Embryonic facial prominence (tissue), 1 donor: ENCODE measurements around the gene ETNK1.
"Not testable (repeated sequence)": the region's sequence is repeated elsewhere in the genome, so short reads cannot be mapped to it uniquely, and the experiment has no call there.

Source experiments
- DNase-seq: peaks from one replicate; pipeline ENCODE4 v3.0.0-alpha.2; 2016; ENCODE audit errors: extremely low spot score

ETNK1 gene

GRCh38 chr12:22624870-22625761 is at the start of gene ETNK1:
TSS of gene ETNK1 (plus strand) at chr12:22625171. CDS start at chr12:22625431, 260 bp downstream.
- DNase-seq, result peak; percentile 79

- DNase-seq, result no peak
These were observed 48.9 kb upstream of the ETNK1 start for GRCh38 chr12:22576065-22576464.

GRCh38 chr12:22576473-22576872 is 48.5 kb upstream of the ETNK1 start:
- DNase-seq, result no peak

DNA sequence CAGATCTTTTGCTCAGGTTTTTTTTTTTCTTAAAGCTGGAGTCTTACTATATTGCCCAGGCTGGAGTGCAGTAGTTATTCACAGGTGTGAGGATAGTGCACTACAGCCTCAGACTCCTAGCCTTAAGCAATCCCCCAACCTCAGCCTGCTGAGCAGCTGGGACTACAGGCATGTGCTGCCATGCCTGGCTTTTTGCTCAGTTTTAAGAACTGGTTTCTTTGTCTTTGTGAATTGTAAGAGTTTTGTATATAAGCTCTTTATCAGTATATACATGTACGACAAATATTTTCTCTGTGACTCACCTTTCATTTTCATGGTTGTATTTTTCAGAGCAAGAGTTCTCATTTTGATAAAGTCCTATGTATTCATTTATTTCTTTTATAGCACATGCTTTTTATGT is 47.3 kb upstream of the ETNK1 start:
- no peak for DNase-seq

DNA sequence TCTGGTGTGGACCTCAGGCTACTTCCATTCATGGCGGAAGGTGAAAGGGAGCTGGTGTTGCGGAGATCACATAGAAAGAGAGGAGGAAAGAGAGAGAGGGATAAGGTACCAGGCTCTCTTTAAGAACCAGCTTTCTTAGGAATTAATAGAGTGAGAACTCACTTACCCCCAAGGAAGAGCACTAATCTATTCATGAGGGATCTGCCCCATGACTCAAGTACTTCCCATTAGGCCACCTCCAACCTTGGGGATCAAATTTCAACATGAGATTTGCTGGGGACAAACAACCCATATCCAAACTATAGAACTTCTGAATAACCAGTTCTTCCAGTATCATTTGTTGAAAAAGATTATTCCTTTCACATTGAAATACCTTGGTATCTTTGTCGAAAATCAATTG is 46.6 kb upstream of the ETNK1 start:
- DNase-seq, result no peak

DNA sequence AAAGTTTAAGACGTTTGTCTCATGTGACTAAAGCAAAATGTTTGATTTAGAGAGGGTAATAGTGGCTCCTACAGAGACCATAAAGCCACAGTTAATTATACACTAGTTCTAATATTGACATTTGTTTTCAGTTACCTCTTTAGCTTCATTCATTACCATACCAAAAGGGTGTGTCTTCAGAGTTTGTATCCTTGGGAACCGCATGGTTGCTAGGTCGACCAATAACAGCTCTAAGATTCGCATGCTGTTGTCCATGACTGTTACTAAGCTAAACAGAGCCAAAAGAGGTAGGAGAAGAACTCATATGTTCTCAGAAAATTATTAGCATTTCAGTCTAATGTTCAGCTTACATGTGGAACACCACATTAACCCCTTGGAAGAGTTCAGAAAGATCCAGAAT is 36.2 kb upstream of the ETNK1 start:
- DNase-seq, result peak; percentile 55

DNA sequence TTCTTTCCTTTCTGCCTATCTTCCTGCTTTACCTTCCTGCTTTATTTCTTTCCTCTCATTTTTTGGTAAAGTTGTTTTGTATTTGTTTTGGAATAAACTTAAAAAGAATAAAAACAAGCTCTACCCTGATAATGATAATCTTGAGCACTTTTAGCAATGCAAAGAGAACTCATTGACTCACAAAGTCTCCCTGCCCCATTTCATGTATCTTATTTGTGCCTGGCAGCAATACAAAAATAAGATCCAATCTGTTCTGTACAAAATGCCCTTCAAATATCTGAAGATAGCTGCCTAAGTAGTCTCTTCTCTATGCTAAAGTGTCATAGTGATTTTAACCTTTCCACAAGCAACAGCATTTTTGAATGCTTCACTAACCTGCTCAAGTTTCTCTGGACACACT is 31.1 kb upstream of the ETNK1 start:
- no peak for DNase-seq

- DNase-seq, result not testable (repeated sequence)
These were observed 27.4 kb upstream of the ETNK1 start for GRCh38 chr12:22597539-22597938.

DNA sequence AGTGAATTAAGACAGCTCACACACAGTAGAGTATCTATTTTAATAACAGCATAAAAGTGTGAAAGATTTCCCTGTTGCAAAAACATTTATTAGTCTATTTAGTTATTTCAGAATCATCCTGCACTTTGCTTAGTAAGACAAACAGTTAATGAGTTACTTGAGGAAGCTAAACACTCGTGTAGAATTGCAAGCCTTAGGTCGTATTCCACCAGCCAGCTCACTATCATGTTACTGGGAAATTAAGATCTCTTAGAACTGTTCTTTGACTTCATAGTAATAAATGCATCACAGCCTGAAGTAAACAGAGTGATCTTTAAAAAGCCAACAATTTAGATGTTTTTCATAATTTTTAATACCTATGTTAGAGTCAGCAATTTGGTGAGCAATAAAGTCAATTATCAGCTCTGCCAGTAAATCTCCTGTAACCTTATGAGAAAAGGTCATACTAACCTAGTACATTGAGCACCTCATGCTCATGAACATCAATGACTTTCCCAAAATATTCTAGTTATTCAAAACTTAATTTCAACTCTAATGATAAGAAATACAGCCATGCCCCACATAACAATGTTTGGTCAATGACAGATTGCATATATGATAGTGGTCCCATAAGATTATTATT is 26.7 kb upstream of the ETNK1 start:
- no peak for DNase-seq

- DNase-seq, result no peak
These were observed 26.2 kb upstream of the ETNK1 start for GRCh38 chr12:22598763-22599161.

GRCh38 chr12:22600181-22600580 is 24.8 kb upstream of the ETNK1 start:
- no peak for DNase-seq

GRCh38 chr12:22609501-22609900 is 15.5 kb upstream of the ETNK1 start:
- DNase-seq, result no peak

- DNase-seq, result no peak
These were observed 14.8 kb upstream of the ETNK1 start for GRCh38 chr12:22610131-22610530.

DNA sequence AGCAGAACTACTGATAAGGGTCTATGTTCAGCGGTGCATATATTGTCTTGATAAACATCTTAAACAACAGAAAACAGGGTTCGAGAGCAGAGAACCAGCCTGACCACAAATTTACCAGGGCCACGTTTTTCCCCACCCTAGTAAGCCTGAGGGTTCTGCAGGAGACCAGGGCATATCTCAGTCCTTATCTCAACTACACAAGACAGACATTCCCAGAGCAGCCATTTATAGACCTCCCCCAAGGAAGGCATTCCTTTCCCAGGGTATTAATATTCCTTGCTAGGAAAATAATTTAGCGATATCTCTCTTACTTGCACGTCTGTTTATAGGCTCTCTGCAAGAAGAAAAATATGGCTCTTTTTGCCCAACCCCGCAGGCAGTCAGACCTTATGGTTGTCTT is 12.1 kb upstream of the ETNK1 start:
- DNase-seq, result not testable (repeated sequence)

DNA sequence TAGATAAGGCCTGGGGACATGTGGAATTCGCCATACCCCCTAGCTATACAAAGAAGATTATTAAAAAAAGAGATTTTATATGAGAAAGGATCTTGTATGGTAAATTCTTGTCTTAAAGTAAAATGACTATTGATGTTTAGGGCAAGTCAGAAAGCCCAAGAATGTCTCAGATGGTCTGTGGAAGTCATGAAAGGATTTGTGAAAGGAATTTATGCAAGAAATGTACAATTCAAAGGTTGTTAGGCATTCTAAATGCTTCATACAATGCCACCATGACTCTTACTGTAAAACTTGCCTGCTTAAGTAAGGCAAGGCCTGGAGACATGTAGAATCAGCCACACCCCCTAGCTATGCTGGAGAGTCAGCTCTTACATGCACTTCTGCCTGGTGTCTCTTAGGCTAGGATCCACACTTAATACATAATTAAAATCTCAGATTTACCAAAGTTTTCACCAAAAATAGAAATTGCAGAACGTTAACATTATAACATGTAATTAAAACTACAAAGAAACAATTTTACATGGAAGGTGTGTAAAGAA is 8.9 kb upstream of the ETNK1 start:
- DNase-seq, result no peak

DNA sequence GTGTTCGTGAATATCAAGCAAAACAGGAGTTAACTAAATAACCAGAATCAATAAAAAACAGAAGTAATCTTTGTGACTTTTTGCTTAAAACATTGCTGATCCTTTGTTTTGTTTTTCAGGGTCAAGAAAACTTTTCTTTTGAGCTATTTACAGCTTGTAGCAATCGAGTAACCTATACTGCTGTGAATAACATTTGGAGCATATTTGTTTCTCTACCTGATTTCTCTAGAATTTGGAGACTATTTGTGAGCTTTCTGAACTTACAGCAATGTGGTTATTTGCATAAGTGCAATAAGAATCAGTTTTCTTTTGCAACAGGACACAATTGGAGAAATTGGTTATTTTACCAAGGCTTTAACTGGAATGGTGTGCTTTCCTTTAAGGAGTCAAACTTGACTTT is 7.3 kb upstream of the ETNK1 start:
- DNase-seq, result no peak

DNA sequence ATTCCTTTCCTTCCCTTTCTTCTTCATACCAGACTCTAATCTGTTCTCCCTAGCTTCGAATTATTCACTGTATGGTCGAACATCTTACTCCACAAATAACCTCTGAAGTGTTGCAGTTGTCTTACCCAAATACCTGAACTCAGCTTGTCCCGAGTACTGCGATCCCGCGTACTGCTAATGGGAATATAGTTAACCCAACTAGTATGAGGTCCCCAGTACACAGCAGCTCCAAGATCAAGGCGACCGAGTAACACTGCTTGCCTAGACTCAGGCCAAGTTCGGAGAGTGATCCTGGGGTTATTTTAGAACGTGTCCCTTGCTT is 462 bp upstream of the ETNK1 start:
- no peak for DNase-seq

- no peak for DNase-seq
These were observed 857 bp downstream of the ETNK1 start for GRCh38 chr12:22625762-22626294.

DNA sequence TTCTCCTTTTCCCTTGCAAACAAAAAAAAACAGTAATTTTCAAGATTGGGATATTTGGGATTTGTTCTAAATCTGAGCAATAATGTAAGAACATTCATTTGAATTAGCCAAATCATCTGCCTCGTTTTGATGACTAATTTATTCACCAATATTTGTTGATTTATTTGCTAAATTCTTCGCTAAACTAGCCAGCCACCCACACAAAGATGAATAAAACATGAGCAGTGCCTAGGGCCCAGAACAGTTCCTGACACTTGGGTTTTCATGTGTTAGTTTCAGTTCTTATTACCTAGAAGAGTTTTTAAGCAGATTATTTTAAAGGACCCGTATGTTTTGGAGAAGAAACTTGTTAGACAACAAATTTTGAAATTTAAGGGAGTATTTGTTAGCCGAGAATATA is 1.4 kb downstream of the ETNK1 start:
- no peak for DNase-seq

GRCh38 chr12:22627371-22627770 is 2.4 kb downstream of the ETNK1 start:
- DNase-seq, result no peak

DNA sequence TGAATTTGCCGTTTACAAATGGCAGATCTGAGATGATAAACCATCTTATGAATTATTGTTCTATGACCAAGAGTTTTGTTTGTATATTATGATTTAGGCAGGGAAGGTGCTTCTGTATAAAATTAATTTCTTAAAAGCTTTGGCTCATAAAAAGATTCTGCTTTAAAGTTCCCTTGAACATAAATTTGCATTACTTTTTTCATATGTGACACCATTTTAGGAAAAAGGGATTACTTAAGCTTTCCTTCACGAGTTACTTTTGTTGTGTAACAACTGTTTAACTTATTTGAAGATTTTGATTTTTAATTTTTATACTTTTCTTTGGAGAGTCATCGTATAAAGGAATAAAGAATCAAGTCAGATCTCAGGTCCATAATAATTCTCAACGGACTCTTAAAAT is 3.3 kb downstream of the ETNK1 start:
- no peak for DNase-seq

- DNase-seq, result no peak
These were observed 7.0 kb downstream of the ETNK1 start for GRCh38 chr12:22631863-22632463.

GRCh38 chr12:22634883-22635282 is 9.9 kb downstream of the ETNK1 start:
- no peak for DNase-seq
